Aorta (tissue), 5 donors: ENCODE results near the gene CHRNA10. TPM values are rescaled to one million over a fixed set of nuclear protein-coding genes. Genes with fewer than 3 reads are reported as not detected.

ENCODE experiments used
- ATAC-seq: fragments of 200-7000 bp; cut with Tn5 transposase; one replicate; pipeline ENCODE4 v1.9.1; 2022; ENCODE audit warnings: moderate library complexity; ENCODE audit not compliant: low FRiP score
- DNase-seq, 2 donors: peaks; one replicate each; pipeline ENCODE4 v3.0.0-alpha.2; 2020
- H3K27ac ChIP-seq, 2 donors: one replicate each; pipeline ENCODE4 v1.5.1; 2013; ENCODE audit warnings: low read length in 2 of 2, mild to moderate bottlenecking in 2 of 2, moderate library complexity in 2 of 2, control low read depth in 1 of 2, inconsistent platforms in 1 of 2, low read depth in 1 of 2
- H3K27me3 ChIP-seq, 2 donors: one replicate each; pipeline ENCODE4 v1.6.1; 2013; ENCODE audit warnings: control low read depth in 1 of 2, low read length in 1 of 2, mild to moderate bottlenecking in 1 of 2, moderate library complexity in 1 of 2; ENCODE audit not compliant: insufficient read depth in 2 of 2, control insufficient read depth in 1 of 2
- H3K36me3 ChIP-seq, 2 donors: one replicate each; pipeline ENCODE4 v1.6.1; 2013; ENCODE audit warnings: control low read depth in 1 of 2, low read length in 1 of 2, mild to moderate bottlenecking in 1 of 2; ENCODE audit not compliant: insufficient read depth in 2 of 2, control insufficient read depth in 1 of 2
- H3K4me1 ChIP-seq, 2 donors: one replicate each; pipeline ENCODE4 v1.6.1; 2013; ENCODE audit warnings: low read length in 2 of 2, control low read depth in 1 of 2, mild to moderate bottlenecking in 1 of 2, moderate library complexity in 1 of 2; ENCODE audit not compliant: insufficient read depth in 2 of 2, control insufficient read depth in 1 of 2
- H3K4me3 ChIP-seq, 2 donors: one replicate each; pipeline ENCODE4 v1.5.1; 2013; ENCODE audit warnings: low read length in 2 of 2, control low read depth in 1 of 2, mild to moderate bottlenecking in 1 of 2
- H3K9me3 ChIP-seq: one replicate; pipeline ENCODE4 v1.6.1; 2013; ENCODE audit warnings: mild to moderate bottlenecking, low read length; ENCODE audit not compliant: control insufficient read depth
- WGBS, 2 donors: extraction: QIAGEN DNeasy Blood & Tissue Kit; methylation state at CpG; one replicate each; pipeline ENCODE4 v1.1.7; 2013; 5-methylcytosine and 5-hydroxymethylcytosine counted together
- intact Hi-C, 2 donors: fragments of 100-400 bp; cut with DNase I; formaldehyde crosslinking; loops; one replicate each; pipeline versions ENCODE4 v1.14.2 to v1.15.0; 2022
- polyA plus RNA-seq, 2 donors: library from polyadenylated mRNA; stranded (reverse); fragments of 200-250 nt; gene quantifications; one replicate each; pipeline ENCODE4 v1.2.3, GENCODE V29; 2013
- total RNA-seq, 2 donors: library from RNA; stranded (reverse); fragmentation: NEBNext Ultra II Directional; extraction: Animal tissue kit (Norgen Biotek cat#: 25700); gene quantifications; one replicate each; pipeline ENCODE4 v1.2.1, GENCODE V29; 2021
- donor health status: healthy with polysubstance abuse.
- donor health status: Bipolar disorder and iron deficiency.
- donor health status: DM: no; HTN: no; CAD: no.
- donor health status: DM: no; HTN: no; CAD: no.
- donor health status: DM: yes; HTN: yes; CAD: no.

CHRNA10 gene
- total and polyA plus RNA-seq, 4 donors: 0.13 to 4.0 (median 1.3) TPM

GRCh38 chr11:3642071-3642951, 28.9 kb downstream of the CHRNA10 start:
- Histone ChIP-seq H3K4me1 (no peaks in the 10 kb centered on the region), H3K4me3 (peak overlapping the region in 1 of 2 donors; percentile 22), H3K27me3 (no peaks in the 10 kb centered on the region), H3K27ac (no peak overlapping the region), H3K36me3 (no peaks in the 10 kb centered on the region), H3K9me3 (no peaks in the 10 kb centered on the region)
- ATAC-seq (peak; percentile 91), DNase-seq (peak; percentile 77 to 90)
- WGBS, 2 donors: 1 to 2% methylated on average over 47 to 55 of the region's 55 CpGs
- intact Hi-C loops: no loop called here

GRCh38 chr11:3641701-3642070, 29.5 kb downstream of the CHRNA10 start, which contains the start of gene ART5:
TSS of gene ART5 (minus strand) at chr11:3641992. CDS start at chr11:3641862, 130 bp downstream.
- Histone ChIP-seq H3K4me3 (peak within 1 kb of the TSS in 1 of 2 donors; percentile 22), H3K4me1 (no peaks in the 10 kb centered on the region), H3K9me3 (no peaks in the 10 kb centered on the region), H3K36me3 (no peaks in the 10 kb centered on the region), H3K27ac (no peak within 1 kb of the TSS), H3K27me3 (no peaks in the 10 kb centered on the region)
- ATAC-seq: no peak
- WGBS, 2 donors: 10 to 11% methylated on average over 18 to 21 of the region's 21 CpGs
- DNase-seq: no peak
- intact Hi-C loops: no loop called here

- Histone ChIP-seq H3K4me3 (no peak overlapping the region), H3K27ac (no peak overlapping the region)
- ATAC-seq: no peak
Measured at GRCh38 chr11:3641191-3641590, 30.0 kb downstream of the CHRNA10 start.

GRCh38 chr11:3639841-3640240, 31.3 kb downstream of the CHRNA10 start:
- no peaks in the 10 kb centered on the region for H3K9me3 ChIP-seq
- no peaks in the 10 kb centered on the region for H3K4me1 ChIP-seq
- H3K27me3 ChIP-seq: no peaks in the 10 kb centered on the region
- H3K4me3 ChIP-seq: no peak overlapping the region
- WGBS, 2 donors: 95 to 96% methylated on average over 14 of the region's 14 CpGs
- DNase-seq: peak in 1 of 2 donors; percentile 73
- ATAC-seq: no peak
- H3K36me3 ChIP-seq: no peaks in the 10 kb centered on the region
- H3K27ac ChIP-seq: no peak overlapping the region
- intact Hi-C loops: no loop called here

More at GRCh38 chr11:3641191-3641590, 30.0 kb downstream of the CHRNA10 start:
- no peaks in the 10 kb centered on the region for H3K36me3 ChIP-seq
- no peaks in the 10 kb centered on the region for H3K4me1 ChIP-seq
- DNase-seq: no peak
- no peaks in the 10 kb centered on the region for H3K9me3 ChIP-seq
- no peaks in the 10 kb centered on the region for H3K27me3 ChIP-seq
- intact Hi-C loops: no loop called here
- WGBS, 2 donors: 64 to 68% methylated on average over 8 of the region's 8 CpGs

GRCh38 chr11:3638513-3638912, 32.7 kb downstream of the CHRNA10 start:
- Histone ChIP-seq H3K4me3 (no peak overlapping the region), H3K36me3 (no peaks in the 10 kb centered on the region), H3K9me3 (no peaks in the 10 kb centered on the region), H3K27me3 (no peaks in the 10 kb centered on the region), H3K4me1 (no peaks in the 10 kb centered on the region), H3K27ac (no peak overlapping the region)
- 89 to 91% methylated on average over 5 of the region's 5 CpGs for WGBS, 2 donors
- peak in 1 of 2 donors; percentile 32 for DNase-seq
- intact Hi-C loops: no loop called here
- ATAC-seq: no peak

GRCh38 chr11:3637201-3637600, 34.0 kb downstream of the CHRNA10 start:
- Histone ChIP-seq H3K27ac (no peak overlapping the region), H3K27me3 (no peaks in the 10 kb centered on the region), H3K4me3 (no peak overlapping the region), H3K9me3 (no peaks in the 10 kb centered on the region), H3K36me3 (no peaks in the 10 kb centered on the region), H3K4me1 (no peaks in the 10 kb centered on the region)
- DNase-seq: peak in 1 of 2 donors; percentile 54
- intact Hi-C loops: no loop called here
- 84 to 86% methylated on average over 13 of the region's 13 CpGs for WGBS, 2 donors
- no peak for ATAC-seq

- no peak overlapping the region for H3K27ac ChIP-seq
- intact Hi-C loops: no loop called here
- no peaks in the 10 kb centered on the region for H3K4me1 ChIP-seq
- H3K36me3 ChIP-seq: no peaks in the 10 kb centered on the region
- DNase-seq (peak in 1 of 2 donors; percentile 47), ATAC-seq (no peak)
- no peaks in the 10 kb centered on the region for H3K9me3 ChIP-seq
- no peak overlapping the region for H3K4me3 ChIP-seq
- WGBS, 2 donors: 93% methylated on average over 15 of the region's 15 CpGs
- no peaks in the 10 kb centered on the region for H3K27me3 ChIP-seq
Measured at GRCh38 chr11:3635641-3636375, 35.4 kb downstream of the CHRNA10 start.

- no peaks in the 10 kb centered on the region for H3K9me3 ChIP-seq
- ATAC-seq (no peak), DNase-seq (peak in 1 of 2 donors; percentile 6)
- H3K36me3 ChIP-seq: no peaks in the 10 kb centered on the region
- no peak overlapping the region for H3K4me3 ChIP-seq
- no peaks in the 10 kb centered on the region for H3K27me3 ChIP-seq
- intact Hi-C loops: no loop called here
- H3K27ac ChIP-seq: no peak overlapping the region
- 94 to 95% methylated on average over 5 of the region's 5 CpGs for WGBS, 2 donors
- H3K4me1 ChIP-seq: no peaks in the 10 kb centered on the region
Measured at GRCh38 chr11:3632070-3632660, 39.0 kb downstream of the CHRNA10 start.
